Skeletal muscle cell (primary cell): ENCODE data around the gene TRAK1.

ENCODE experiments used
- DNase-seq: peaks from one replicate; pipeline ENCODE4 v3.0.0-alpha.2; 2010; ENCODE audit warnings: low read depth
- H3K4me3 ChIP-seq: 2 replicates; pipeline ENCODE4 v1.5.1; 2011; ENCODE audit warnings: low read depth, mild to moderate bottlenecking, control low read depth, low read length, moderate library complexity

Gene TRAK1

DNA sequence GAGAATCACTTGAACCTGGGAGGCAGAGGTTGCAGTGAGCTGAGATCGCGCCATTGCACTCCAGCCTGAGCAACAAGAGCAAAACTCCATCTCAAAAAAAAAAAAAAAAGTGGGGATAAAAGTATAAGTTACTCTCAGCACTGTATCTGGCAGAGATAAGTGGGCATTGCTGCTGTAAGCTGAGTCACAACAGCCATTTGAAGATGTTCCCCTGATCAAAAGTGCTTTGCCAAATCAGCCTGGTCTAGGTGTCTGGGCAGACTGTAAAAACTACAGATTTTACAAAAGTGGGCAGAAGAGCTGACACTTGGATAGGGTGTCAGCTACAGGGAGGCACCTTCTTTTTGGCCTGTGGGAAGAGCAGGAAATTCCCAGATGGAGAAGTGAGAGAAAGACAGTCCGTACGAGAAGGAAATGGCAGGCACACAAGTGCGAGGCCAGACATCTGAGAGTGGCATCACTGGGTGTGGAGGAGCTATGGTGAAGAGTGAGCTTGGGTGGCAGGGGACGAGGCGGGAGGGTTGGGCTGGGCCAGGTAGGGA is 78.5 kb downstream of the TRAK1 start:
- DNase-seq, result no peak
- H3K4me3 ChIP-seq, result no peak overlapping the region

DNA sequence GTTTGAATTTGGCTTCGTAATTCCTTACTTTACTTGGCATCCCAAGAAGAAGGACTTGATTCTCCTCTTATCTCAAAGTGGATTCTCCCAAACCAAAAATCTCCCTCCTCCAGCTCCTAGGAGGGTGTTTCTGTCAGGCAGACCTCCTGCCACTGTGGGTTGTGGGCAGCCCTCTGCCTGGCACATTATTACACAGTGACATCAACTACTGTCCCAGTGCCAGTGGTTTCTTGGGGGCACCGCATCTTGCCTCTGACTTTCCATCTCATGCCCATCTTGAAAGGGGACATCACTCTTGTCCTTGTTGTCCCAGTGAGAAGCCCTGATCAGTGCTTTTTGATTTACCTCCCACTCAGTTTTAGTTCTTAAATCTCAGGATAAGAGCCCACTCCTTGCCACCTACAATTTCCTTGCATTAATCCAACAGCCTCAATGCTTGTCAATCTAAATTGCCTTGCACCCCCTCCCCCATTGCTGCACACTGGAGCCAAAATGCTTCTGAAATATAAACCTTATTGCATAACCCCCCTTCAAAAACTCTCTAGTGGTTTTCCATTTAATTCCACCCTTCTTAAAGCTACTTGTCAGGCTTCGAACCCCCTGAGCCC is 81.0 kb downstream of the TRAK1 start:
- no peak overlapping the region for H3K4me3 ChIP-seq
- DNase-seq, result no peak

DNA sequence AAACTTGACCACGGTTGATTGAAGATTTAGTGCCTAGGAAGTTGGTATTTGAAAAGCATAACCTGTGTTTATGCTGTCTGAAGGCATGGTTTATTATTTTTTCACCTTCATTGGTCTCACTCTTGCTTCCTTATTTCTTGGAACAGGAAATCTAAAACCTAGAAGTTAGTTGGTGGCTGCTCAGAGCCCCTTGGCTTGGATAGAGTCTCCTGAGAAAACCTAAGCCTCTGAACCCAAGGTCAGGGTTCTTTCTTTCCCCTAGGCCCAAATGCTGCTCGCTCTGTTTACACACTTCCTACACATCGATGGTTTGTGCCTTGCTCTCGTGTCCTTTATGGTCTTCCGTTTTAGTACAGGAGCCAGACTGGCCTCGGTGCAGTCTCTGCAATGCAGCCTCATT is 82.2 kb downstream of the TRAK1 start:
- H3K4me3 ChIP-seq, result no peak overlapping the region
- DNase-seq, result no peak

DNA sequence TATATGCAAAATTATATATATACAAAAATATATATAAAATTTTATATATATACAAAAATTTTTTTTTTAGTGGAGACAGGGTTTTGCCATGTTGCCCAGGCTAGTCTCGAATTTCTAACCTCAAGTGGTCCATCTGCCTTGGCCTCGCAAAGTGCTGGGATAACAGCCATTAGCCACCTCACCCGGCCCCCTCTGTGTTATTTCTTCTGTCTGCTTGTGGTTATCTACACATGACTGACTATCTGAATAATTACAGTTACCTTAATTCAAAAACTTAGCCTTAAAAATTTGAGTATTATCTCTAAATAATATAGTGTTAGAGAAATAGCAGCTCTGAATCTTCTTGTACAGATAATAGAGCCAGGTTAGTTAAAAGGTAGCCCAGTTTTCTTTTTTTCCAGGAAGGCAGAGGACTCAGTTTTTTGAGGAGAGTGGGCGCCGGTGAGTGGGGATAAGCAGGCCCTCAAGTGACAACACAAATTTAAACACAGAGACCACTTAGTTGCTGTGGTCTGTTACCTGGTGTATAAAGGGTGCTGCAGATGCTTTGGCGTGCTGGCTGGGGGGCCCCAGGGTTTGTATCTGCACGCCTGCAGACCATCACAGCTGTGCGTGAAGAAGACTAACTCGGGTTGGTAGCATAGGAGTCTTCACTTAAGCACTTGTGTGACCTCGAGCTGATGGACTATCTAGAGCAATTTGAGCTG is 83.7 kb downstream of the TRAK1 start:
- DNase-seq, result no peak
- H3K4me3 ChIP-seq, result no peak overlapping the region

DNA sequence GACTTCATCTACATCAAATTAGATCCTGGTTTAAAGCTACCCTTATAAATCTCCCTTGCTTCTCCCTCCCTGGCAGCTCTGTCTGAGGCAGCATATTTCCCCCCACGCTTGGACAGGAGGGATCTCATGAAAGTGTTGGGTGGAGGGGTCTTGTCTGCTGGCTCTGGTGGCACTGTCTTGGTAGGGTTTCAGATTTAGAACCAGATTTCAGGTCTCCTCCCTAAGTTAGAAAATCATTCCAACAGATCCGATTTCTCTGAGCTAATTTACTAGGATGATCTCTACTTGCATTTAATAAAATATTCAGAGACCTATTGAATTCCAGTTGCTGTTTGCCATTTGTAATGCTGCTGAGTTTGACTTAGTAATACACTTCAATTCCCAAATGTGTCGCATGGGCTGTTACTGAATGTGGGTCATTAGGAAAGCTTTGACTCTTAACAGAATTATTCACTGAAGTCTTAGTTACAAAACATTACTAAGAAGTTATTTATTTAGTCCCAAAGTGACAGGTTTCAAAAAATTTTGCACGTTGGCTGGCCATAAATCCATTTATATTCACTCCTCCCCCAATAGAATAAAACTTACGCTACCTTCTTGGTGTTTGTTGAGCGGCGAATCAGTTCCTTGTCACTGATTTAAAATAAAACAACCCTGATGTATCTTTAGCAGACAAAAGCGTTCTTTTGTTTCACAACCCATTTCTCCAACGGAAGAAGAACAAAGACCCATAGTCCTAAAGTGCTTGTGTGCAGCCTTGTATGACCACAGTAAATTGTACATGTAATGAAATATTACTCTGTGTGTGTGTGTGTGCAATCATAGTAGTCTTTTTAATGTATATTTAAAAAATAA is 84.5 kb downstream of the TRAK1 start:
- no peak overlapping the region for H3K4me3 ChIP-seq

DNA sequence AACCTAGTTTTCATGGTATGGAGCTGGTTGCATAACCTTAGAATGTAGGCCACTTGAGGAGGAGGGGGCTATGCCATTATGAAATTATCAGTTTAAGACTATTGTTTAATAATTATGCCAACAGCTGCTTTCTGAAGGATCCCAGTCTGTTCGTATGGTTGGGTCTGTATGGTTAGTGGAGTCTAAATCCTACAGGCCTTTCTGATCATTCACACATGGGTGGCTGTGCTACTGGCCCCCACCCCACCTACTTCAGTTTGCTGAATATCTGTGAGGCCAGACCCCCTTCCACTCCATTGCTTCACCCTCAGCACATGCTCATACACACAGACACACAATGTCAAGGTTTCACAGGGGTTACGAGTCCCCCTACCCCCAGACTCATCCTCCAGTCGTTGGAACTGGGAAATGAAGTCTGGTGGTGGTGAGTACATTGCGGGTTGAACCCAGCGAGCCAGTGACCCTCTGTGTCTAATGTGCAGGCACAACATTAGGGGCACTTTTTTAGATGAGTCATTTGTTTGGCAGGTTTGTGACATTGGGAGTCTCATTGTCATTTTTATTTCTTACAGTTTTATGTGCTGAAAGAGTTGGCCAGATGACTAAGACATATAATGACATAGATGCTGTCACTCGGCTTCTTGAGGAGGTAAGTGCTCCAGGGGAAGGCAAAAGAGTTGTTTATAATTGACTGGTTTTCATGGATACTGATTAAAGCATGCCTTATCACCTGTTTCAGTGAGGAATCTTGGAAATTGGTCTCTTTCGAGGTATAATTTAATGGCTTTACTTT is 85.3 kb downstream of the TRAK1 start:
- H3K4me3 ChIP-seq, result no peak overlapping the region
- no peak for DNase-seq

More for the DNA sequence above, 84.5 kb downstream of the TRAK1 start:
- DNase-seq, result no peak

DNA sequence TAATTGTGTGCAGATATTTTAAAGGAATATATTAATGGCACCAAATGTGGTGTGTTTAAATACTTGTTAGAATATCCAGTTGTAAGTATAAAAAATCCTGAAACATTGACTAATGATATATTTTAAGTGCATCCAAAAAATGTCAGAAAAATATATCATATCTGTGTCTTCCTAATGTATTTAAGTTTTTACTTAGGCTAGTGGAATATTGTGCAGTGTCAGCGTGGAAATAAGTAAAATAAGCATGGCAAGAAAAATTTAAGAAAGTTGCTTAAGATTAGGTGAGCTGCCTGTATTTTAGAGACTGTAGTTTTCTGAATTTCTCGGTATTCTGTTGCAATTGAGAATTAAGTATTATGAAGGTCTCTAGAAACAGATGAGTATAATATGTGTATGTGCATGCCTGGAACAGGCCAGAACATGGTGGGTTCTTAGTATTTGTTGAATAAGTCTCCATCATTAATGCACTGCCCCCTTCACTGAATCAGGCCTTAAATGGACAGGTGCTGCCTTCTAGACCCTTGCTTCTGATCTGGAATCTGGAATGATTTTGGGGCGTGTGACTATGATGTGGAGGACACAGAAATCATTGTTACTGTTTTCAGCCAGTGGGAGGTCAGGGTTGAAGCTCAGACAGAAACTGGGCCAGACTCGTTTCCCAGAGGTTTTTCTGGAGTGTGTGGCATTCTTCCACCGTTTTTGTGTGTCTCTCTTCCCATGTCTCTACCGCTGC is 86.1 kb downstream of the TRAK1 start:
- no peak for DNase-seq
- H3K4me3 ChIP-seq, result no peak overlapping the region

DNA sequence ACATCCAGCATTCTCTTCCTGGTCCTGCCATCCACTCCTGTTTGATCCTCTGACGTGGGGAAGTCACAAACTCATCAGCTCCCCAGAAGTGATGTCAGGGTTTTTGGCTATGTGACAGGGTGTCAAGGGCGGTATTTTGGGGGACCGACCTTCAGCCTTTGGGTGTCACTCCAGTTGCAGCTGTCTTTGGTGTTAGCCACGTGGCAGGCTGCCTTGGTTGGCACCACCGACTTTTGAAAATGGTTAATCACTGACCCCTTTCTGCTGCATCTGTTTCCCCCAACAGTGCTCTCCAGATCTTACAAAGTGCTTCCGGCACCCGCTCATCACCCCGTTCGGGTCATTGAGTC is 86.6 kb downstream of the TRAK1 start:
- DNase-seq, result no peak
- H3K4me3 ChIP-seq, result no peak overlapping the region

DNA sequence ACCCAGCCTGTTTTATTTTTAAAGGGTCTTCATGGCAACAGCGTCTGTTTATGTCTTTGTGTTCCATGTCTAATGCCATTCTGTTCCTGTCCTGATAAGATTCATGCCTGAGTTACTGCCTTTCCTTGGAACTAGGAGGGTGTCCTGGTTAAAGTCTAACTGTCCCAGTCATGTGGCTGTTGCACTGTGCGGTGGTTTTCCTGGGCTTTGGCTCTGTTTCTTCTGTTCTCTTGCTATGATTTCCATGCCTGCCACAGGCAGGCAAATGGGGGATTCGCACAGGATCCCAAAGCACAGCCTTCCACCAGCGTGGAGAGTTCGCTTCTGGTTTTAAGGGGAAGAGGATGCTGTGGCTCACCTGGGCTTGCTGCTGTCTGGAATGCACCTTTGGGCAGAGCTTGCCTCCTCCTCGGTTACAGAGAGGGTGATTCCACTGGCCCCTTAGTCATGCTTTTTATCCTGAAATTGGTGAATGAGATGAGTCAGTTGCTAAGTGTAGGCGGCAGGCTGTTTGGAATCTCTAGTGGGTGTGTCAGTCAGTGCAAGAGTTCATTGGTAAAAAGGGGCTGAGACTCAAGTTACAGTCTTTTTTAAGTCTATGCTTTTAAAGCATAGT is 88.1 kb downstream of the TRAK1 start:
- no peak overlapping the region for H3K4me3 ChIP-seq
- DNase-seq, result peak; percentile 74

DNA sequence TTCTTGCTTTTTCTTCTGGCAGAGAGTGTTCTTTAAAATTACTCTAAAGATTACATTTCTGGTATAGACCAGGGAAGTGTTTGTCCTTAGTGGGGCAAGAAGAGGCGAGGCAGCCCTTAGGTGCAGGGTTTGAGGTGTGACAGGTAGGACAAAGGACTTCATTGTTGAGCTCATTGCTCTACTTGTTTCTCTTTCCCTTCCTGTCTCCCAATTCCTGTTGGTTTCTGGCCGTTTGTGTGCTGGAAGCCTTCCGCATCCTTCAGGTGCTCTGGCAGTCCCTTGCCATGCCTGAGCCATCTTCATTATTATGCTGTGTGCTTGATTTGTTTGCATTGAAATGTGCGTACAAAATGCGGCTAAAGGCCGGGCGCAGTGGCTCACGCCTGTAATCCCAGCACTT is 89.7 kb downstream of the TRAK1 start:
- no peak for DNase-seq

DNA sequence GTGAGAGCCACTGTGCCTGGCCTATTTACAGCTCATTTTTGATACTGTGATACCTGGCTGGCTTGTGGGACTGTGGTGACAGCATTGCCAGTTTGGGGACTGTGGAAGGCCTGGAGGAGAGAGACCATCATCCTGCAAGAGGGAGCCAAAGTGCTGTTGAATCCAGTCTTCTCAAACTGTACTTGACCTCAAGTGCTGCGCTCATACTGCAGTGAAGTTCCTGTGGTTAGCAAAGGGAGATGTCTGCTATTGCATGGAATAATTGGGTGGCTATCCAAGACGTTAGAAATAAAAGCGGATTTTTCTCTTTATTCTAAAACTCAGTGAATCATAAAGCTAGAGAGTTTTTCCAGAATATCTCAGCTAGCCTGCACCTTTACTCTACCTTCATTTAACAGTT is 91.4 kb downstream of the TRAK1 start:
- no peak for DNase-seq

More for the DNA sequence above, 89.7 kb downstream of the TRAK1 start:
- no peak overlapping the region for H3K4me3 ChIP-seq

DNA sequence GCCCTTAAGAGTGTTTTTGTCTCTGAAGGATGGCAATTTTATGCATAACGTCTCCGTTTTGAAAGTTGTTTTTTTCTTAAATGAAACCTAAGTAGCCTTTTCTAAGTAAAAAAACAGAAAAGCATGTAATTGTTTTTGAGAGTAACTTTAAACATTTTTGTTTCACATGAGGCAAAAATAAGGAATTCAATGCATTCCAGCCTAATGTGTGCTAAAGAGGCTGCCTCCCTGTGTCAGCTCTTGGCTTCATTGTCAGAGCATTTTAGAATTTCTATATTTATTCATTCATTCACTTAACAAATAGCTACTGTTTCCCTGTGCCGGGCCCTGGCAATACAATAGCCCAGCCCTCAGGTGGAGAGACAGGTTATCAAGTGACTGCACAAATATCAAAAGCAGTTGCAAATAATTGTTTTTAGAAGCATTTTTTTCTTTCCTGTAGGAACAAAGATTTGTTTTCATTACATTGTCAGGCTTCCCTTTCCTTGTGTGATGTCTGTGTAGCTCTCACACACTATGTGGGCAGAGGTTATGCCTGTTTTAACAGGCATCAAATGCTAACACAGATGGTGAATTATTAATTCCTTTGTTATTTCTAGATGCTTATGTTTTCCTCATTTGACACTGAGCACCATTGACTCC is 93.0 kb downstream of the TRAK1 start:
- H3K4me3 ChIP-seq, result no peak overlapping the region
- DNase-seq, result no peak

More for the DNA sequence above, 91.4 kb downstream of the TRAK1 start:
- H3K4me3 ChIP-seq, result no peak overlapping the region

DNA sequence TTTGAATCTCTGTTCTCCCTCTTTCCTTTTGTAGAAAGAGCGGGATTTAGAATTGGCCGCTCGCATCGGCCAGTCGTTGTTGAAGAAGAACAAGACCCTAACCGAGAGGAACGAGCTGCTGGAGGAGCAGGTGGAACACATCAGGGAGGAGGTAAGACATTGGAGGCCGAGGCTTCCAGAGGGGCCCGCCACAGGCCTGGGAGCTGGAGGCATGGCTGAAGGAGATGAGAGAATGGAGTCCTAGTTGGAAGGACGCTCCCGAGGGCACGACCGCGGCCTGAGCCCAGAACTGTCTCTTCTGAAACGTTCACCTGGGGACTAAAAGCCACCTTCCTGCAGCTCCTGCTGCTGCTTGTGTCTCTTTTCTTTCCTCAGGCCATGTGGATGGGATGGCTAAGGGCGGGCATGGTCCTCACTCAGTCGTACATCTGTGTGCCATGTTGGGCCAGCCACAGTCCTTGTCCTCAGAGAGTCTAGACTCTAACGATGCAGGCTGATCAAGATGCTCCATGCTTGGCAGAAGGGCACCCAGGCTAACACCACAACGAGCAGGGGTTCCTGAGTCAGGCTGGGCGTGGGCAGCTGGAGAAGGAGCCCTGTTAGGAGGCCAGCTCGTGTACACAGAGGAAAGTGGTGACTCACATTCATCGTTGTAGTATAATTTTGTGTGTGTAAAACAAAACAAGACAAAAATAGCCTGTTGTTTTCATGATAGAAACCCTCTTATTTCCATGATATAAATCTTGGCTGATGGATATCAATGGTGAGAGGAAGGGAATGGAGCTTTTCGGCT is 93.7 kb downstream of the TRAK1 start:
- no peak for DNase-seq
- H3K4me3 ChIP-seq, result no peak overlapping the region

DNA sequence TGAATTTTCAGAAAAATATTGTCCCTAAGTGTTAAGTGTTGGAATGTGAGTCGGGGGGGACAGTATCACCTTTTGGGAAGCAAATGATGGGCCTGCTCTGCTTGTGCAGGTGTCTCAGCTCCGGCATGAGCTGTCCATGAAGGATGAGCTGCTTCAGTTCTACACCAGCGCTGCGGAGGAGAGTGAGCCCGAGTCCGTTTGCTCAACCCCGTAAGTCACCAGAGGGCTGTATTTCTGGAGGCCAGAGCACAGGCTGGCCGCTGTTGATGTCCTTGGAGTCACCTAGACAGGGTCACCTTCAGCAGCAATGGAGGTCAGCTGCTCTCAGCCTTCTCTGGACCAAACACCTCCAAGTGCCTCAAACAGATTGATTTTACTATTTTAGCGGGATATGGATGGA is 96.8 kb downstream of the TRAK1 start:
- DNase-seq, result no peak
- no peak overlapping the region for H3K4me3 ChIP-seq

DNA sequence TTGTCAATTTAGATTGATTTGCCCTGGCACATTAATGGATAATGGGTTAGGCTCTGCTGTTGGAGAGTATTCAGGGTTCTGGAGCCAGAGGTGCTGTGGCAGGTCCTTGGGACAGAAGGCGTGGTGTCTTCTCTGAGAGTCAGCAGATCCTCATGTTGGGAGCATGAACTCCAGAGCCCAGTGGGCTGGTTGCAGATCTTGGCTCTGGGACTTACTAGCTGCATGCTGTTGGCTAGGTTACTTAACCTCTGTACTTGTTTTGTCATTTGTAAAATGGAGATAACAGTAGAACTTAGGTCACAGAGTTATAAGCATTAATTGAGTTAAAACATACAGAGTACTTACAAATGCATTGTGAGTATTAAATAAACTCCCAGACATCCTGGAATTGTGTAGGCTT is 97.2 kb downstream of the TRAK1 start:
- DNase-seq, result no peak
- H3K4me3 ChIP-seq, result no peak overlapping the region

DNA sequence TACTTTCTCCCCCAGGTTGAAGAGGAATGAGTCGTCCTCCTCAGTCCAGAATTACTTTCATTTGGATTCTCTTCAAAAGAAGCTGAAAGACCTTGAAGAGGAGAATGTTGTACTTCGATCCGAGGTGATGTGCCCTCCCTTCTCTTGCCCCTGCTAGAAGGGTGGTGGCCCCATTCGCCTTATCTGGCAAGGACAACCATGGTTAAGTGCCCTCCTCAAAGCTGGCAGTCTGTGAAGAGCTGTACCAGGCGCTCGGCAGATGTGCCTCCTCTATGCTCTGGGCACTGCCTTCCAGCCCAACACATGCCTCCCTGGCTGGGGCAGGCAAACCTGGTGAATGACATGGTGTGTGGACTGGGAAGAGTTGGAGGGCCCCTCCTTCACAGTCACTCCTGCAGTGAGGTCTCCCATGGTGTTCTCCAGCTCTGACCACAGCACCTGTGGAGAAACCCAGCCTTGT is 97.9 kb downstream of the TRAK1 start:
- no peak for DNase-seq
- H3K4me3 ChIP-seq, result no peak overlapping the region

DNA sequence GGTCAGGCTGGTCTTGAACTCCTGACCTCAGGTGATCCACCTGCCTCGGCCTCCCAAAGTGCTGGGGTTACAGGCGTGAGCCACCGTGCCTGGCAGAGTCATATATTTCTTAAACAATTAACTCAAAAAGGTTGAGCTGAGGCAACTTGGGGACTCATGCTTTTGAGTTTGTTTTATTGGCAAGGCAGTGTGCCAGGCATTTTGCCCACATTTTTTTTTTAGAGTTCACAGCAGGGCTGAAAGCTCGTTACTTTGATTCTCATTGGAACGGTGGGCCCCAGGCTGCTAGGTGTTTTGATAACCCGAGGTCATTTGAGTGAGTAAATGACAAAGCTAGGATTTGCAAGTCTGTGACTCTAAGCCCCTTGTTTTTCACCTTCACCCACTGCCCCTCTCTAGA is 98.6 kb downstream of the TRAK1 start:
- H3K4me3 ChIP-seq, result no peak overlapping the region
- DNase-seq, result no peak
